Duodenal mucosa (tissue), 2 donors: ENCODE data around the gene PMM2.

Source experiments
- H3K27ac ChIP-seq: one replicate; pipeline ENCODE4 v1.7.0; 2013; ENCODE audit warnings: low read depth, low read length
- H3K27me3 ChIP-seq, 2 donors: one replicate each; pipeline ENCODE4 v1.7.0; 2013; ENCODE audit warnings: low read length in 2 of 2, control low read depth in 1 of 2; ENCODE audit not compliant: insufficient read depth in 2 of 2, control insufficient read depth in 1 of 2
- H3K36me3 ChIP-seq, 2 donors: one replicate each; pipeline ENCODE4 v1.7.0; 2013; ENCODE audit warnings: low read length in 2 of 2, control low read depth in 1 of 2; ENCODE audit not compliant: insufficient read depth in 2 of 2, control insufficient read depth in 1 of 2
- H3K4me1 ChIP-seq, 2 donors: one replicate each; pipeline ENCODE4 v1.7.0; 2013; ENCODE audit warnings: low read length in 2 of 2, control low read depth in 1 of 2; ENCODE audit not compliant: insufficient read depth in 2 of 2, control insufficient read depth in 1 of 2
- H3K4me3 ChIP-seq, 2 donors: one replicate each; pipeline ENCODE4 v1.7.0; 2013; ENCODE audit warnings: low read length in 2 of 2, low read depth in 1 of 2
- H3K9ac ChIP-seq, 2 donors: one replicate each; pipeline ENCODE4 v1.7.0; 2013; ENCODE audit warnings: low read length in 2 of 2, low read depth in 1 of 2
- H3K9me3 ChIP-seq, 2 donors: one replicate each; pipeline ENCODE4 v1.7.0; 2013; ENCODE audit warnings: low read length in 2 of 2, control low read depth in 1 of 2; ENCODE audit not compliant: control insufficient read depth in 1 of 2

Gene PMM2

GRCh38 chr16:8812162-8812843, 14.7 kb downstream of the PMM2 start:
- Histone ChIP-seq H3K36me3 (peaks cover 52 to 85% of the 10 kb centered on the region in 2 donors), H3K27ac (no peak overlapping the region), H3K9ac (no peak overlapping the region), H3K27me3 (no peaks in the 10 kb centered on the region), H3K4me3 (no peak overlapping the region), H3K9me3 (no peaks in the 10 kb centered on the region), H3K4me1 (no peaks in the 10 kb centered on the region)

GRCh38 chr16:8814095-8814806, 16.6 kb downstream of the PMM2 start:
- H3K27ac ChIP-seq = no peak overlapping the region
- H3K36me3 ChIP-seq = peaks cover 51 to 78% of the 10 kb centered on the region in 2 donors

GRCh38 chr16:8816967-8817655, 19.5 kb downstream of the PMM2 start:
- no peak overlapping the region for H3K9ac ChIP-seq
- no peak overlapping the region for H3K4me3 ChIP-seq
- peaks cover 45 to 76% of the 10 kb centered on the region in 2 donors for H3K36me3 ChIP-seq
- H3K27ac ChIP-seq = no peak overlapping the region
- no peaks in the 10 kb centered on the region for H3K4me1 ChIP-seq
- H3K27me3 ChIP-seq = no peaks in the 10 kb centered on the region
- H3K9me3 ChIP-seq = no peaks in the 10 kb centered on the region

More at GRCh38 chr16:8814095-8814806, 16.6 kb downstream of the PMM2 start:
- Histone ChIP-seq H3K9me3 (no peaks in the 10 kb centered on the region), H3K9ac (no peak overlapping the region), H3K4me1 (no peaks in the 10 kb centered on the region), H3K27me3 (no peaks in the 10 kb centered on the region), H3K4me3 (no peak overlapping the region)

GRCh38 chr16:8818504-8819270, 21.0 kb downstream of the PMM2 start:
- Histone ChIP-seq H3K27ac (no peak overlapping the region), H3K4me3 (no peak overlapping the region), H3K9me3 (no peaks in the 10 kb centered on the region), H3K4me1 (no peaks in the 10 kb centered on the region), H3K36me3 (peaks cover 39 to 74% of the 10 kb centered on the region in 2 donors), H3K27me3 (no peaks in the 10 kb centered on the region), H3K9ac (no peak overlapping the region)

- Histone ChIP-seq H3K9me3 (no peaks in the 10 kb centered on the region), H3K36me3 (peaks cover 32 to 73% of the 10 kb centered on the region in 2 donors), H3K4me1 (no peaks in the 10 kb centered on the region), H3K4me3 (no peak overlapping the region), H3K27ac (no peak overlapping the region), H3K27me3 (no peaks in the 10 kb centered on the region), H3K9ac (no peak overlapping the region)
These were observed 21.9 kb downstream of the PMM2 start for GRCh38 chr16:8819411-8820034.

GRCh38 chr16:8822403-8822802, 24.8 kb downstream of the PMM2 start:
- no peak overlapping the region for H3K9ac ChIP-seq
- peaks cover 27 to 57% of the 10 kb centered on the region in 2 donors for H3K36me3 ChIP-seq
- H3K27me3 ChIP-seq = no peaks in the 10 kb centered on the region
- no peaks in the 10 kb centered on the region for H3K9me3 ChIP-seq
- no peaks in the 10 kb centered on the region for H3K4me1 ChIP-seq
- no peak overlapping the region for H3K4me3 ChIP-seq
- H3K27ac ChIP-seq = no peak overlapping the region

GRCh38 chr16:8826278-8826879, 28.7 kb downstream of the PMM2 start:
- no peaks in the 10 kb centered on the region for H3K4me1 ChIP-seq
- H3K9me3 ChIP-seq = no peaks in the 10 kb centered on the region
- no peak overlapping the region for H3K27ac ChIP-seq
- no peak overlapping the region for H3K9ac ChIP-seq
- H3K27me3 ChIP-seq = no peaks in the 10 kb centered on the region
- H3K4me3 ChIP-seq = no peak overlapping the region
- H3K36me3 ChIP-seq = peaks cover 21 to 51% of the 10 kb centered on the region in 2 donors

- Histone ChIP-seq H3K4me1 (no peaks in the 10 kb centered on the region), H3K36me3 (peaks cover 15 to 44% of the 10 kb centered on the region in 2 donors), H3K9ac (no peak overlapping the region), H3K27ac (no peak overlapping the region), H3K9me3 (no peaks in the 10 kb centered on the region), H3K4me3 (no peak overlapping the region), H3K27me3 (no peaks in the 10 kb centered on the region)
These were observed 31.0 kb downstream of the PMM2 start for GRCh38 chr16:8828541-8829165.

- Histone ChIP-seq H3K9ac (no peak overlapping the region), H3K27ac (no peak overlapping the region), H3K4me1 (no peaks in the 10 kb centered on the region), H3K4me3 (no peak overlapping the region), H3K9me3 (no peaks in the 10 kb centered on the region), H3K36me3 (peaks cover 15 to 36% of the 10 kb centered on the region in 2 donors), H3K27me3 (no peaks in the 10 kb centered on the region)
These were observed 33.8 kb downstream of the PMM2 start for GRCh38 chr16:8831450-8831849.
